ENCODE data around the gene FAAP100.
A peak's percentile ranks its signal among the peaks of the same experiment; 100 is the strongest.

Gene FAAP100

DNA sequence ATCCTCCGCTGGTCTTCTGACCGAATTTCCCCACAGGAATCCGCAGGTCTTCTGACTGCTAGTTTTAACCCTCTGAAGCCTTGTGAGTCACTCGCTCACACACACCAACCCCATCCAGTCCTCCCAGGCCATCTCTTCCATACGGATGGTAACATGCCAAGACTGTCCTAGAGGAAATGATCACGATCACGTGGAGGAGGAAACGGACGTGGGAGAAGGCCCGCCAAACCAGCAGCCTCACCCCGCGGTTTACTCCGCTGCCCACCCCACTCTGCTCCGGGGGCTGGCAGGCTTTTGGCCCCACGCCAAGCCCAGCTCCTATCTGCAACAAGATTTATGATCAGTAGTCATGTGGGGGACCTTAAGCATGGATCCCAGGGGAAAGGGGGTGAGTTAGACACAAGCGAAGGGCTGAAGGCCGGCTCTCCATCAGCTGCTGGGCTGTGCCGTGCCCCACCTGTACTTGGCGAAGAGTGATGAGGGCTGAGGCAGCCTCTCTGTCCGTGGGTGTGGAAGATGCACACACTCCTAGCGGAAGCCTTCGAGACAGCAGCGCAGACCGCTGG, 1.5 kb upstream of the FAAP100 start:
- peak; percentile 38 for DNase-seq
- Mint-ChIP-seq H3K36me3 (ENCODE audit: low read depth) (peaks cover 21% of the 10 kb centered on the region), H3K9me3 (no peaks in the 10 kb centered on the region), H3K4me3 (peak overlapping the region; percentile 85), H3K27me3 (ENCODE audit: low read depth, poor library complexity) (no peaks in the 10 kb centered on the region), H3K27ac (no peak overlapping the region), H3K4me1 (peaks cover 44% of the 10 kb centered on the region)
- TF ChIP-seq, protein P1, sequence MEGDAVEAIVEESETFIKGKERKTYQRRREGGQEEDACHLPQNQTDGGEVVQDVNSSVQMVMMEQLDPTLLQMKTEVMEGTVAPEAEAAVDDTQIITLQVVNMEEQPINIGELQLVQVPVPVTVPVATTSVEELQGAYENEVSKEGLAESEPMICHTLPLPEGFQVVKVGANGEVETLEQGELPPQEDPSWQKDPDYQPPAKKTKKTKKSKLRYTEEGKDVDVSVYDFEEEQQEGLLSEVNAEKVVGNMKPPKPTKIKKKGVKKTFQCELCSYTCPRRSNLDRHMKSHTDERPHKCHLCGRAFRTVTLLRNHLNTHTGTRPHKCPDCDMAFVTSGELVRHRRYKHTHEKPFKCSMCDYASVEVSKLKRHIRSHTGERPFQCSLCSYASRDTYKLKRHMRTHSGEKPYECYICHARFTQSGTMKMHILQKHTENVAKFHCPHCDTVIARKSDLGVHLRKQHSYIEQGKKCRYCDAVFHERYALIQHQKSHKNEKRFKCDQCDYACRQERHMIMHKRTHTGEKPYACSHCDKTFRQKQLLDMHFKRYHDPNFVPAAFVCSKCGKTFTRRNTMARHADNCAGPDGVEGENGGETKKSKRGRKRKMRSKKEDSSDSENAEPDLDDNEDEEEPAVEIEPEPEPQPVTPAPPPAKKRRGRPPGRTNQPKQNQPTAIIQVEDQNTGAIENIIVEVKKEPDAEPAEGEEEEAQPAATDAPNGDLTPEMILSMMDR (IDR thresholded peaks at IDR 0.05) = no peak

DNA sequence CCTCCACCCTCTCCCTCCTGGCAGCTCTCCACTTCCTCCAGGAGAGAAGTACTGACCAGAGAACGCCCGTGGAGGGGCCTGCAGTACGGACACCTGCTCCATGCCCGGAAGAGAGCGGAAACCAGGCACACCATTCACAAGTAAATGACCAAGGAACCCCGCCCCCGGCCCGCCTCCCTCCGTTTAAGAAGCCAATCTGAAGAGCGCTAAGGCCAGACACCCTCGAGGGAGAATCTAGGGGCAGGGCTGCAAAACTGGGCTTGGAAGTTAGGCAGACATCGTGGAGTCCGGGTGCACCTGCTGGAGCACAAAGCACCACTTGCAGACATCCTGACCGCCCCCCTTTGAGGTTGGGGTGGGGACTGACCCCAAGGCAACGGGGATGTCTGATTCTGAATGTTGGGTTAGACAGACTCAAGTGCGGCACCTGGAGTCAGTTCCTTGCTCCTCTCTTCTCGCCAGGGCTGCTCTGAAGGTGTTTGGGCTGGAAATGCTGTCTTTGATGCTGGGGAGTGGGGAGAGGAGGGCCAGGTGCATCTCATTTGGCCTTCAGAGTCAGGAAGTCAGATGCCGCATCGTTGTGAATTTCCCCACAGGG, 964 bp upstream of the FAAP100 start:
- Mint-ChIP-seq H3K4me1 (peaks cover 44% of the 10 kb centered on the region), H3K36me3 (ENCODE audit: low read depth) (peaks cover 18% of the 10 kb centered on the region), H3K9me3 (no peaks in the 10 kb centered on the region), H3K27ac (peak overlapping the region; percentile 59), H3K4me3 (peak overlapping the region; percentile 85), H3K27me3 (ENCODE audit: low read depth, poor library complexity) (no peaks in the 10 kb centered on the region)
- TF ChIP-seq, protein P1 (IDR thresholded peaks at IDR 0.05) = no peak
- peak; percentile 77 for DNase-seq

DNA sequence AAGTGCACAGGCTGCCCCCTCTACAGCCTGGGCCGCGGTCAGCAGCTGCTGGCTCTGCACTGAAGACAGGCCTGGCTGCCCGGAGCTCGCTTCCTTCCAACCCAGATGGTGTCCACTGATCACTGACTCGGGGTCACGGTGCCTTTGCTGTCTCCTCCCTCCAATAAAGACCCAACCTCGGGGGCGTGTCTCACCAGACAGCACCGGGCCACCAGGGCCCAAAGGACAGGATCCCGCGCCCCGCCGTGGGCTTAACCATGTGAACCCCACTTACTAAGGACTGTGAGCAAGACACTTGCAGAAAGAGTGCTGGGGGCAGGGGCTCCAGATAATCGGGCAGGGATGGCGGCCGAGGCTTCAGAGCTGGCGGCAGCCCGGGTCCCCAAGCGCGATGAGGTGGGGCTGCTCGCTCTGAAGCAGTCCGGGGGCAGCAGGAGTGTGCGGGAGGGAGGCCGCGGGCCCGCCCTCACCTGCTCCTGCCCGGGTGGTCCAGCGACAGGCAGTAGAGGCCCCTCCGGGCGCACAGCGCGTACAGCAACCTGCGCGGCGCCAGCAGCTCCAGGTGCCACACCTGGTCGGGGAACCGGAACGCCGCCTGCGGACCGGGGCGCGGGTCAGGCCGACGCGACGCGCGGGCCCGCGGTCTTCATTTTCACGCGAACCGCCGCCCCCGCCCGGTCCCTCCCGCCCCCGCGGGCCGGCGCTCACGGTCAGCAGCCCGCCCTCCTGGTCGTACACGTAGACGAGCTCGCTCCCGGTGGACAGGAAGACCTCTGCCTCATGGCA, 502 bp downstream of the FAAP100 start:
- H3K27ac Mint-ChIP-seq = peak overlapping the region; percentile 66
- H3K36me3 Mint-ChIP-seq (ENCODE audit: low read depth) = peaks cover 18% of the 10 kb centered on the region
- no peaks in the 10 kb centered on the region for H3K27me3 Mint-ChIP-seq (ENCODE audit: low read depth, poor library complexity)

DNA sequence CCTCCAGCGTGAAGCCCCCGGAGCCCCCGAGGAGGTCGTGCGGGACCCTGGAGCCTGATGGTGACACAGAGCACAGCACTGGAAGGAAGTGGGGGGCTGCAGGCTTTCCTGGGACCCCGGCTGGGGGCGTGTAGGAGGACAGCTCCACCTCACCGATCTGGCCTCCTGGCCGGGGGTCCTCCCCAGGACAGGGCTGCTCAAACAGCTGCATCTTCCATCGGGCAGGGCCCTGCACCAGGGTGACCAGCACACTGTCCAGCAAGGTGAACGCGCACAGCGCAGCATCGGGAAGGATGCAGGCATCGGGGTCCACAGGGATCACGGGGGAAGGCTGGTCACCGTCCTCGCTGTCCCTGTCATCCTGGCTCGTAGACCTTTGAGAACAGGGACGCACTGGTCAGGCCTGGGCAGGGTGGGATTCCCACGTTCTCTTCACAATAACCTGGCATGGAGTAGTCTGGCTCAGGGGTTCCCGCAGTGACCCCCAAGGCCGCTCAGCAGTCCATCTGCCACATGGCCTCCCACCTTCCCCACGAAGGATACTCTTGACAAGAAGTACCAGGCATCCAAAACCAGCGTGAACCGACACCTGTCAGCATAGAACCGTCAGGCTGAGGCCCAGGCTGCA, 1.2 kb downstream of the FAAP100 start:
- DNase-seq = no peak
- Mint-ChIP-seq H3K4me3 (peak overlapping the region; percentile 91), H3K27me3 (ENCODE audit: low read depth, poor library complexity) (no peaks in the 10 kb centered on the region), H3K9me3 (no peaks in the 10 kb centered on the region), H3K36me3 (ENCODE audit: low read depth) (peaks cover 22% of the 10 kb centered on the region), H3K4me1 (peaks cover 44% of the 10 kb centered on the region), H3K27ac (peak overlapping the region; percentile 66)
- TF ChIP-seq, protein P1 (IDR thresholded peaks at IDR 0.05) = no peak

More for the DNA sequence above, 502 bp downstream of the FAAP100 start:
- H3K4me3 Mint-ChIP-seq = peak overlapping the region; percentile 91
- DNase-seq = peak; percentile 51
- no peaks in the 10 kb centered on the region for H3K9me3 Mint-ChIP-seq
- TF ChIP-seq, protein P1 (IDR thresholded peaks at IDR 0.05) = no peak
- H3K4me1 Mint-ChIP-seq = peaks cover 44% of the 10 kb centered on the region

DNA sequence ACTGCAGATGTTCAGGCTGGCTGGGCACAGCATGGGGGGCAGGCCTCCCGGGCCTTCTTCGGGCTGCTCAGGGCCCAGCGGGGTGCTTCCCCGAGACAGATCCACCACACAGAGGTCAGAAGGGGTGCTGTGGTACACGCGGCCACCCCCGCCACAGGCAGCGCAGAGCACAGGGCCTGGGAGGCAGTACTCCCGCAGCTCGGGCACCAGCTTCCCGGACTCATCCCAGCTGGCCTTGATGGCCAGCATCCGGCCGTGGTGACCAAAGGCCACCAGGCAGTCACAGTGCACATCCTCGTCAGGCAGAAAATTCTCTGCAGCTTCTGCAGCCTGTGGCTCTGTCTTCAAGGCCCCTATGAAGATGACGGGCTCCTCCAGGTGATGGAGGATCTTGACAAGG, 1.9 kb downstream of the FAAP100 start:
- peaks cover 44% of the 10 kb centered on the region for H3K4me1 Mint-ChIP-seq
- H3K36me3 Mint-ChIP-seq (ENCODE audit: low read depth) = peaks cover 22% of the 10 kb centered on the region

More for the DNA sequence above, 1.9 kb downstream of the FAAP100 start:
- TF ChIP-seq, protein P1 (IDR thresholded peaks at IDR 0.05) = no peak
- Mint-ChIP-seq H3K4me3 (peak overlapping the region; percentile 91), H3K27ac (no peak overlapping the region), H3K9me3 (no peaks in the 10 kb centered on the region), H3K27me3 (ENCODE audit: low read depth, poor library complexity) (no peaks in the 10 kb centered on the region)
- no peak for DNase-seq

Data from nephron progenitor cell (in vitro differentiated cells).